Esophagus squamous epithelium (tissue), 5 donors: ENCODE measurements around the gene TTYH1. TPM values are rescaled to one million over a fixed set of nuclear protein-coding genes. Genes with fewer than 3 reads are reported as not detected.

Experiments
- DNase-seq: peaks from one replicate; lab custom pipeline; 2025; lab: John Stamatoyannopoulos, UW
- H3K27ac ChIP-seq, 4 donors: fragments of 200-600 bp; sonication (generic); one replicate each; pipeline ENCODE4 v1.5.1; 2016 to 2019; ENCODE audit warnings: mild to moderate bottlenecking in 1 of 4
- H3K27me3 ChIP-seq, 4 donors: fragments of 200-600 bp; sonication (generic); 1 replicate in 3 of 4; 2 replicates in 1 of 4; pipeline versions ENCODE4 v1.5.1 to v1.6.0; 2017 to 2021; ENCODE audit warnings: antibody characterized with exemption in 1 of 4
- H3K36me3 ChIP-seq, 3 donors: fragments of 200-600 bp; sonication (generic); one replicate each; pipeline ENCODE4 v1.5.1; 2016 to 2019
- H3K4me1 ChIP-seq, 3 donors: fragments of 200-600 bp; sonication (generic); one replicate each; pipeline ENCODE4 v1.5.1; 2017 to 2019
- H3K4me3 ChIP-seq, 4 donors: fragments of 200-600 bp; sonication (generic); 1 replicate in 3 of 4; 2 replicates in 1 of 4; pipeline ENCODE4 v1.5.1; 2016 to 2019; ENCODE audit warnings: mild to moderate bottlenecking in 2 of 4, moderate library complexity in 1 of 4
- H3K9me3 ChIP-seq, 3 donors: fragments of 200-600 bp; sonication (generic); one replicate each; pipeline ENCODE4 v1.5.1; 2016 to 2019
- POLR2A ChIP-seq, 4 donors: fragments of 450-650 bp; IDR thresholded peaks; one replicate each; pipeline ENCODE4 v1.6.1; 2017; ENCODE audit warnings: antibody characterized with exemption in 4 of 4, mild to moderate bottlenecking in 4 of 4, moderate library complexity in 3 of 4
- WGBS, 2 donors: methylation state at CpG; one replicate each; pipeline ENCODE4 v1.1.5; 2018; 5-methylcytosine and 5-hydroxymethylcytosine counted together
- intact Hi-C: fragments of 100-400 bp; cut with DNase I; formaldehyde crosslinking; loops from one replicate; pipeline ENCODE4 v1.15.0; 2022
- total RNA-seq, 4 donors: library from RNA; depleted of rRNA; stranded (reverse); fragments of >200 nt; gene quantifications; one replicate each; pipeline ENCODE4 v1.1.0, GENCODE V29; 2016
- TF ChIP-seq, protein P1 (sequence below), 6 experiments: fragments of 450-650 bp in 4 of 6; fragments of 200-600 bp in 2 of 6; sonication (generic) in 2 of 6; IDR thresholded peaks; one replicate each; pipeline ENCODE4 v1.5.1; 2016 to 2019; ENCODE audit warnings: antibody characterized with exemption in 6 of 6, mild to moderate bottlenecking in 4 of 6, moderate library complexity in 4 of 6
- donor health status: DM: yes; HTN: yes; CAD: no.

TTYH1 gene
- total RNA-seq, 4 donors from 2014 or later, result 0.44 to 4.4 (median 2.0) TPM; not detected in 1

DNA sequence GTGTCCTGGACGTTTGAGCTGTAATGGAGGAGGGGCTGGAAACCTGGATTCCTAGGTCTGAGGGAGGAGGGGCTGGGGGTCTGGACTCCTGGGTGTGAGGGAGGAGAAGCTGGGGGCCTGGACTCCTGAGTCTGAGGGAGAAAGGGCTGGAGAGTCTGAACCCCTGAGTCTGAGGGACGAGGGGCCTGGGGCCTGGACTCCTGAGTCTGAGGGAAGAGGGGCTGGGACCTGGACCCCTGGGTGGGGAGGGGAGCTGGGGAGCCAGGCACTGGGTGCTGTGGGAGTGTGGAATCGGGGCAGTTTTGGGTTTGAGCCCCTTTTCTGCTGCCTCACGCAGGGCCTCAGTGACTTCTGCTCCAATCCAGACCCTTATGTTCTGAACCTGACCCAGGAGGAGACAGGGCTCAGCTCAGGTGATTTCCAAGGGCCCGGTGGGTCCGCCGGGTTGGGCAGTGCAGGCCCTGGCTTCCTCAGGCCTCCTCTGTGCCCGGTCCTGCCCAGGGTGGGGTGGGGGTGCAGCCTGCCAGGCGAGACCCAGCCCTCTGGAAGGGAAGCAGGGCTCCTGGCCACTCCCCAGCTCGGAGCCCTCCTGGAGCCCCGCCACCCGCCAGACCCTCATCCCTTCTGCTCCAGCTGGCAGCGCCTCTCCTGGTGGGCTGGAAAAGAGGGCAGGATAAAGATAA, 14.4 kb downstream of the TTYH1 start:
- H3K36me3 ChIP-seq, result no peaks in the 10 kb centered on the region

DNA sequence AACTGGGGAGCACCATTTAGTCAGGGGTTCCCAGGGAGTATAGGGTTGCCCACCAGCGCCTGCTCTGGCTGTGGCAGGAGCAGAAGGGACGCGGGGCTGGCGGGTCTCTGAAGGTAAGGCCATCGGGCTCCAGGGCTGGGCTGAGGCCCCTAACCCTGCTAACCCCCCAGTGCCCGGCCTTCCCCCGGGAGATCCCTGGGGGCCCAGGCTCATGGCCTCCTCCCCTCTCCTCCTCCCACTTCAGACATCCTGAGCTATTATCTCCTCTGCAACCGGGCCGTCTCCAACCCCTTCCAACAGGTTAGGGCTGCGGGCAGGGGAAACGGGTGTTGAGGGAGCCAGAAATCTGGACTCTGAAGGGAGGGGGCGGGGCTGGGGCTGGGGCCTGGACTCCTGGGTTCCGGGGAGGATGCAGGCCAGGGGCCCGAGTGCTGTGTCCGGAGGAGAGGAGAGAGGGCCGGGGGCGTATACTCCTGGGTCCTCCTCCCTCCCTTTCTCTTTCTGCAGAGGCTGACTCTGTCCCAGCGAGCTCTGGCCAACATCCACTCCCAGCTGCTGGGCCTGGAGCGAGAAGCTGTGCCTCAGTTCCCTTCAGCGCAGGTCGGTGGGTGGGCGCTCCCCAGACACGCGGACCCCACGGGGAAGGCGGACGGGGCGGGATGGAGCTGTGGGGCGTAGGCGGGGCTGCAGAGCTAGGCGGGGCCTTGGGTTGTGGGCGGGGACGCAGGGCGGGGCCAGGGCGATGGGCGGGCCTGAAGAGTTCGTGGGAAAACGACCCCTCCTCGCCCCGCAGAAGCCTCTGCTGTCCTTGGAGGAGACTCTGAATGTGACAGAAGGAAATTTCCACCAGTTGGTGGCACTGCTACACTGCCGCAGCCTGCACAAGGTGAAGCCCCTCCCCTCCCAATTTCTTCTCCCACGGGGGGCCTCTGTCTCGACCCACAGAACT, 15.3 kb downstream of the TTYH1 start:
- no peak for DNase-seq
- Histone ChIP-seq H3K27ac (peak overlapping the region in 1 of 4 donors; percentile 38), H3K9me3 (no peaks in the 10 kb centered on the region), H3K27me3 (peaks cover 4 to 70% (median 16%) of the 10 kb centered on the region in 4 donors), H3K36me3 (no peaks in the 10 kb centered on the region), H3K4me3 (peak overlapping the region in 3 of 4 donors; percentile 32 to 56 (median 36)), H3K4me1 (peaks cover 16 to 47% (median 26%) of the 10 kb centered on the region in 3 donors)
- 7 to 17% methylated on average over 10 to 14 of the region's 43 CpGs for WGBS, 2 donors
- no peak for TF ChIP-seq POLR2A (IDR thresholded peaks at IDR 0.05)
- TF ChIP-seq, protein P1, sequence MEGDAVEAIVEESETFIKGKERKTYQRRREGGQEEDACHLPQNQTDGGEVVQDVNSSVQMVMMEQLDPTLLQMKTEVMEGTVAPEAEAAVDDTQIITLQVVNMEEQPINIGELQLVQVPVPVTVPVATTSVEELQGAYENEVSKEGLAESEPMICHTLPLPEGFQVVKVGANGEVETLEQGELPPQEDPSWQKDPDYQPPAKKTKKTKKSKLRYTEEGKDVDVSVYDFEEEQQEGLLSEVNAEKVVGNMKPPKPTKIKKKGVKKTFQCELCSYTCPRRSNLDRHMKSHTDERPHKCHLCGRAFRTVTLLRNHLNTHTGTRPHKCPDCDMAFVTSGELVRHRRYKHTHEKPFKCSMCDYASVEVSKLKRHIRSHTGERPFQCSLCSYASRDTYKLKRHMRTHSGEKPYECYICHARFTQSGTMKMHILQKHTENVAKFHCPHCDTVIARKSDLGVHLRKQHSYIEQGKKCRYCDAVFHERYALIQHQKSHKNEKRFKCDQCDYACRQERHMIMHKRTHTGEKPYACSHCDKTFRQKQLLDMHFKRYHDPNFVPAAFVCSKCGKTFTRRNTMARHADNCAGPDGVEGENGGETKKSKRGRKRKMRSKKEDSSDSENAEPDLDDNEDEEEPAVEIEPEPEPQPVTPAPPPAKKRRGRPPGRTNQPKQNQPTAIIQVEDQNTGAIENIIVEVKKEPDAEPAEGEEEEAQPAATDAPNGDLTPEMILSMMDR (IDR thresholded peaks at IDR 0.05), result peak in 2 of 6 experiments; percentile 5 to 14
- intact Hi-C loops, result no loop called here

More for the DNA sequence above, 14.4 kb downstream of the TTYH1 start:
- no peak overlapping the region for H3K27ac ChIP-seq
- peaks cover 12 to 38% (median 17%) of the 10 kb centered on the region in 3 donors for H3K4me1 ChIP-seq
- DNase-seq, result no peak
- intact Hi-C loops, result no loop called here
- 41 to 44% methylated on average over 2 to 3 of the region's 13 CpGs for WGBS, 2 donors
- no peaks in the 10 kb centered on the region for H3K9me3 ChIP-seq
- TF ChIP-seq, protein P1 (IDR thresholded peaks at IDR 0.05), result no peak
- TF ChIP-seq POLR2A (IDR thresholded peaks at IDR 0.05), result no peak
- H3K27me3 ChIP-seq, result peaks cover 4 to 78% (median 16%) of the 10 kb centered on the region in 4 donors
- no peak overlapping the region for H3K4me3 ChIP-seq

DNA sequence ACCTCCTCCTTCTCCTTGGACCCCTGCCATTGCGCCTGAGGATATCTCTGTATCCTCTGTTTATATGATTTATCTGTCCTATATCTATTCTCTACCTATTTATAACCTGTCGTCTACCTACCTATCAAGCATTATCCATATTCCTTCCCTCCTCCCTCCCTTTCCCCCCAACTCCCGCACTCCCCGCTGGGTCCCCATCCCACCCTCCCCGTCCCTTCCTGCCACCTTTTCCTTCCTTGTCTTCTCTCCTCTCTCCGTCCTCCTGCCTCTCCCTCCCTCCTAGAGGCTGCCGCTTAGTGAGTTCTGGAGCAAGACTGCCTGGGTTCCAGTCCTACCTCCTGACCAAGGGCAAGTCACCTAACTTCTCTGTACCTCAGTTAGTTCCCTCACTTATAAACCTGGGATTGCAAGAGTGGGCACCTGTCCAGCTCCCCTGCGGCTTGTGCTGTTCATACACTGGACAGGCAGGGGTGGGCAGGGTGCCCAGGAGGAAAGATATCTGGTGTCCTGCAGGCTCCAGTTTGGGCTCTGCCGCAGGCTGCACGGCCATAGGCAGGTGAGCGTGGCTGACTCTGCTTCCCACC, 16.1 kb downstream of the TTYH1 start:
- 8 to 9% methylated on average over 7 of the region's 11 CpGs for WGBS, 2 donors

DNA sequence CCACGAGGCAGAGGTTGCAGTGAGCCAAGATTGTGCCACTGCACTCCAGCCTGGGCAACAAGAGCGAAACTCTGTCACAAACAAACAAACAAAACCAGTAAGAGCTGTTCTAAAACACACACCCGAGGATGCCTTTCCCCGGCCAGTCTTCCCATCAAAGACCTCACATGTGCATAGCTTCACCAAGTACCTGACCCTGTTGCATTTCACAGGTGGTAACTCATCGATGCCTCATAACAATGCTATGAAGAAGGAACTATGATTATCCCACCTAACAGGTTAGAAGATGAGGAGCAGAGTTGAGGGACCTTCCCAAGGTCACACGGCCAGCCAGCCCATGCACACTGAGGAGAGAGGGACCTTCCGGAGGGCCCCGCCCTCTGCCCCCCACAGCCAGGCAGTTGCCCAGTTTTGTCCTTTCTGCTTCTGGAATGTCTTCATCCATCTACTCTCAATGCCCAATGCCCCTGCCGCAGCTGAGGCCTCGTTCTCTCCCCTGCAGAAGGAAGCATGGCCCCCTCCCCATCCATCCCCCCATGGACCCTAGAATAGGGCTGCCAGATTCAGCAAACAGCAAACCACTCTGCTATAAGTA, 17.0 kb downstream of the TTYH1 start:
- no peak for TF ChIP-seq POLR2A (IDR thresholded peaks at IDR 0.05)
- TF ChIP-seq, protein P1 (IDR thresholded peaks at IDR 0.05), result no peak
- WGBS, 2 donors, result 49 to 59% methylated on average over 9 of the region's 10 CpGs
- peak overlapping the region in 2 of 4 donors; percentile 26 to 38 for H3K27ac ChIP-seq
- DNase-seq, result no peak
- intact Hi-C loops, result no loop called here
- no peak overlapping the region for H3K4me3 ChIP-seq
- no peaks in the 10 kb centered on the region for H3K9me3 ChIP-seq
- peaks cover 19 to 53% (median 26%) of the 10 kb centered on the region in 3 donors for H3K4me1 ChIP-seq
- peaks cover 4 to 56% (median 16%) of the 10 kb centered on the region in 4 donors for H3K27me3 ChIP-seq
- no peaks in the 10 kb centered on the region for H3K36me3 ChIP-seq

More for the DNA sequence above, 16.1 kb downstream of the TTYH1 start:
- Histone ChIP-seq H3K4me3 (peak overlapping the region in 3 of 4 donors; percentile 32 to 56 (median 36)), H3K9me3 (no peaks in the 10 kb centered on the region), H3K27ac (peak overlapping the region in 2 of 4 donors; percentile 26 to 38), H3K36me3 (no peaks in the 10 kb centered on the region), H3K27me3 (peaks cover 4 to 62% (median 16%) of the 10 kb centered on the region in 4 donors), H3K4me1 (peaks cover 19 to 53% (median 26%) of the 10 kb centered on the region in 3 donors)
- no peak for DNase-seq
- intact Hi-C loops, result no loop called here
- no peak for TF ChIP-seq POLR2A (IDR thresholded peaks at IDR 0.05)
- TF ChIP-seq, protein P1 (IDR thresholded peaks at IDR 0.05), result no peak
